HG03175 (cell line): ENCODE data around the gene OR8H1.

Experiments used
- ATAC-seq: cut with Tn5 transposase; IDR thresholded peaks from one replicate; pipeline ENCODE4 v1.9.1; 2021; ENCODE audit warnings: mild to moderate bottlenecking, moderate library complexity; ENCODE audit not compliant: unreplicated experiment

Gene OR8H1, protein sequence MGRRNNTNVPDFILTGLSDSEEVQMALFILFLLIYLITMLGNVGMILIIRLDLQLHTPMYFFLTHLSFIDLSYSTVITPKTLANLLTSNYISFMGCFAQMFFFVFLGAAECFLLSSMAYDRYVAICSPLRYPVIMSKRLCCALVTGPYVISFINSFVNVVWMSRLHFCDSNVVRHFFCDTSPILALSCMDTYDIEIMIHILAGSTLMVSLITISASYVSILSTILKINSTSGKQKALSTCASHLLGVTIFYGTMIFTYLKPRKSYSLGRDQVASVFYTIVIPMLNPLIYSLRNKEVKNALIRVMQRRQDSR

DNA sequence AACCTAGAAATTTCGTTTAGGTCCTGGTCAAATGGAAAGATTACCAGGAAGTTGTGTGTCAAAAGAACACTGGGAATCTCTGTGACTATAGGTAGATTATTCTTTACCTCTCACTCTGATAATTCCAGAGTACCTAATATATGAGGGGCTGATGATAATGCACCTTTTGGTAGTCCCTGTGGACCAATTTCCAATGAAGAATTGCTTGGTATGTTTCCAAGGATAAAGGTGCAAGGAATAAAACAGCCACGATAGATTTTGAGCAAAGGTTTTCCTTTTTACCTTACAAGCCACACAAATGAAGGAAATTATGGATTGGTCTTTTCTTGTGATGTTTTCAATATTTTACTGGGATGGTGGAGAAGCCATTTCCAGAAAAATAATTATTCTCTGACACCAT lies at the start of gene OR8H1:
OR8H1 (minus strand) TSS at position 101 of the 400 bp plus-strand sequence. CDS start 1,192 bp downstream, outside the sequence.
- no peak for ATAC-seq

DNA sequence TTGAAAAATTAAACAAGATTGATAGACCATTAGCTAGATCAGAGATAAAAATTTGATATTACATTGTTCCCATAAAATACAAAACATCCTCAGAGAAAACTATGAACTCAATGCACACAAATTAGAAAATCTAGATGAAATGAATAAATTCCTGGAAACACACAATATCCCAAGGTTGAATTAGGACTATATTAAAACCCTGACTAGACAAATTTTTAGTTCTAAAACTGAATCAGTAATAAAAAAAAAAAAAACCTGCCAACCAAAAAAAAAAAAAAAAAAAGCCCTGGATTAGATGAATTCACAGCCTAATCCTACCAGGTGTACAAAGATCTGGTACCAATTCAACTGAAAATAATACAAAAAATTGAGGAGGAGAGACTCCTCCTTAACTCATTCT lies 48.2 kb upstream of the OR8H1 start:
- ATAC-seq = no peak

DNA sequence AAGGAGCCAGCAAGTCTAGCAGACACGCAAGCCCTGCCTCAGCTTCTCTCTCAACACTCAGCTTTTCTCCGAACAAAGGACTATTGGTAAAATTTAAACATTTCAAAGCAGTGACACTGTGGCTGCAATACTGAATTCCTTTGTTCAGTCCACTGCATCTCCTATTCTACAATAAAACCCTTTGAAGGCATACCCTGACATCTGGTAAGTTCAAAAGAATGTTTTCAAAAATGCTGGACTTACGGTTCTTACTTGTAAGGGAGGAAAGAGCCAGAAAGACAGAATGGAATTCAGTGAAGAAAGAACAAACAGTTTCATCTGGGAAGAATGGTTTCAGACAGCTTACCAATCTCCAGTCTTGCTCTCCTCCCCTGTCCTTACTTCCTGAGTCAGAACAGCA lies 41.1 kb upstream of the OR8H1 start:
- no peak for ATAC-seq

DNA sequence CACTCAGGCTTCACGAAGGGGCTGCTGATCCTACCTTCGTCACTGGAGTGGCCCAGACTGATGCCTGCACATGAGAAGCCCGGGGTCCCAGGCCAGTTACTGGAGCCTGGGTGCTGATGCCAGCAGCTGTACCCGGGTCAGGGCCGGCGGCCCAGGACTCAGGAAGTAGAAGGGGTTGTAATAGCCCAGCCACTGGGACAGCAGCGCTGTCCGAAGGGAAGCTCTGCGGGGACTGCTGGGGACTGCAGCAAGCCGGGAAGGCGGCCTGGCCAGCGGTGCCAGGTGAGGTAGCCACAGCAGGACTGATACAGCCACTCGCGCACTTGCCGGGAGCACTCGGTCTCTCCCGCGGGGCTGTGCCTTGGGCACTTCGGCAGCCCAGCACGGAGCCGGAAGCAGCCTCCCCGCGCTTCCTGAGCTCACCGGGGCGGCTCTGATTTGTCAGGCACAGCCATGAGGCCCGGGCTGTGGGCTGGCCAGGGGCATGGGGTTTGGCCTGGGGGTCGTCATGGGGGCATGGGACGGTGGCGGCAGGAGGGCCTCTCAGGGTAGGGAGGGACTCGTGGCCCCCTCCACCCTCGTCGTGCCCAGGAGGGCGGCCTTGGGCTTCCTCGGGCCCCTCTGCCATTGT lies 39.9 kb upstream of the OR8H1 start:
- ATAC-seq = no peak

DNA sequence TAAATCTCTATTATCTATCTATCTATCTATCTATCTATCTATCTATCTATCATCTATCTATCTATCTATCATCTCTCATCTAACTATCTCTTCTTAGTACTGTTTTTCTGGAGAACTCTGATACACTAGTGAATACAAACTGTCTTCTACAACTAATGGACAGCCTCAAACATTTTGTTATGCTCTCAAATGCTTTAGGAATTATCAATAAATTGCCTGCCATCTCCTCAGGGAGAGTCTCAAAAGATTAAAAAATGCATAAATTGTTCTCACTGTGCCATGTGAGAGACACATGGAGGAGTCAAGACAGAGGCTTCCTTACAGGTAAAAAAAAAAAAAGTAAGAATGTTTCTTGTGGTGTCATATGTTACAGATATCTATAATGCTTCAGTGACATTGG lies 22.8 kb upstream of the OR8H1 start, which contains the start of gene OR8K3:
OR8K3 (plus strand) TSS at position 301 of the 400 bp plus-strand sequence. CDS start 3,163 bp downstream, outside the sequence.
- no peak for ATAC-seq

DNA sequence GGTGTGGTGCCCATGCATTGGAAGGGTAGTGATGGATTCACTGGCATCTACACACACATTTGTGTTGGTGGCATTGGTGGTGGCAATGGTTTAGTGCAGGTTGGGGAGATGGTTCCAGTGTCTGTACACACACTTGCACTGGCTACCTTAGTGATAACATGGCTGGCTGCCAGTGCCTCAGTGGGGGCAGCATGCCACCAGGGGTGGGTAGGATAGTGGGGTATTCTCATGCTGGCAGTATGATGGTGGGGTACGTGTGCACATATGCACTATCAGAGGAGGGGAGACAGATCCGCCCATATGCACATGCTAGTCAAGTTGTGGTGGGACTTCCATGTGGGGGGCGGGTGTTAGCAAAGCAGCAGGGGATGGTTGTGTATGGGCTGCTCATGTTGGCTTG lies 15.8 kb upstream of the OR8H1 start:
- ATAC-seq = no peak

DNA sequence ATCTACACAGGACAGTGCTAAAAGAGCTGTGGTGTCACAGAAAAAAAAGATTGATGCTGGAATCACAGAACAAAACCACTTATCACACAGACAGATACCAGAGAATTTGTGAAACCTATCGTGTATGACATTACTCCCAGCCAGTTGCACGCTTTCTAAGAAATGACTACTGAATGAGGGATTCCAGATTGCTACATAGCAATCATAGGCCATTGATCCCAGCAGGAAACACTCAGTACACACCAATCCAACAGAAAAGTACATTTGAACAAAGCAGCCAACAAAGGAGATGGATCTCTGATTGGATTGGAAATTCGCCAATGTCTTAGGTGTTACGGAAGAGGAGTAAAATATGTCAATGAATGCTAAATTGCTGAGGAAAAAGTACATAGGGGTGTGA lies 4.8 kb upstream of the OR8H1 start:
- ATAC-seq = no peak

DNA sequence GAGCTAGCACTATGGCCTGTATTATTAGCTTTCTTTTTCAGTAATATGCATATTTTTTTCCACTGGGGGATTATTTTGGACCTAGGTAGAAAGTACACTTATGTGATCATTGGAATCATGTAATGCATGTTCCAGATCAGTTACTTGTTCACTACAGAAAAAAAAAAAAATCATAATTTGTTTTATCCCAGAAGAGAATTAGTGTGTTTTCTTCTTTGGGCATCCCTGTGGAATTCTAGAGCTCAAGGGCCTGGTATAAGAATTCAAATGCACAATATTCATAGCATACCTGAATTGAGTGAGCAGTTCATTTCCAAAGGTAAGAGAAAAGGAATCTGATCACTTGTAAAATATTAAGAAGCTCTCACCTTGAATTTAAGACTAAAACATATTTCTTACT lies 18.2 kb downstream of the OR8H1 start, which contains the start of gene OR5T1:
OR5T1 (plus strand) TSS at position 301 of the 400 bp plus-strand sequence. CDS start 1,485 bp downstream, outside the sequence.
- no peak for ATAC-seq

DNA sequence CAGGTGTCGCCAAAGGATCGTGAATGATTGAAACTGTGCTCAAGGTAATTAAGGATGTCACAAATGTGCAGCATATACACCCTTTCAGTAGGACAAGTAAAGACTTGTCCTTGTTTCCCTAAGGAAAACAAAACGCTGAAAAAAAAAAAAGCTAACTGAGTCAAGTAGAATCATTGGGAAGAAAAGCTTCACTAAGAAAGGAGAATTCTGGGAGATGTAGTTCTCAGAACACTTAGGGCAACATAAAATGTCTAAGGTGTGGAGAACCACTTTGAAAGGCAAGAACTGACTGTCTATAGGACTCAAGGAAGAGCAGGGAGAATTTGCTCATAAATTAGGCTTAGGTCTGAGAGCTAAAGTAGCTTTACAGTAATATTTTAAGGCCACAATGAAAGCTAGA lies 21.0 kb downstream of the OR8H1 start:
- no peak for ATAC-seq

DNA sequence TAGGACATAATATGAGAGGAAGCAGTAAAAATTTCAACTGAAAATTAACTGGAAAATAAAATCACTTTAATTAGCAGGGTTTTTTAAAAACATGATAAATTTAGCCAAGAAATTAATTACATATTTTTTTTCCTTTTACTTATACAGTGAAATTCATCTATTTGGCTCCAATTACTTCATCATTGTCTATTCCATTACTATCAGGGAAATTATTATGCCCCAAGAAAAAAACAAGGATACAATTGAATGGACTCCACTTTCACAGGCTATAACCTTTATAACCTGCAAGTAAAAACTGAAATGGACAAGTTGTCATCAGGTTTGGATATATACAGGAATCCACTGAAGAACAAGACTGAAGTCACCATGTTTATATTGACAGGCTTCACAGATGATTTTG lies 40.1 kb downstream of the OR8H1 start, which contains the start of gene OR5T3:
OR5T3 (plus strand) TSS at position 301 of the 400 bp plus-strand sequence; CDS start at position 301, 0 bp downstream.
- ATAC-seq = no peak
